Fibroblast of mammary gland (primary cell): ENCODE results near the gene KIF7.

Experiments used
- DNase-seq: peaks from one replicate; pipeline ENCODE4 v3.0.0-alpha.2; 2010; ENCODE audit warnings: low read depth
- H3K4me3 ChIP-seq: 2 replicates; pipeline ENCODE4 v1.5.1; 2011; ENCODE audit warnings: low read depth, mild to moderate bottlenecking, low read length, moderate library complexity; ENCODE audit not compliant: control insufficient read depth
- TF ChIP-seq, protein P1 (sequence below): conservative IDR thresholded peaks from 2 replicates; pipeline ENCODE4 v1.5.1; 2011; ENCODE audit warnings: low read depth, low read length, inconsistent platforms; ENCODE audit not compliant: control insufficient read depth, insufficient read depth

Gene KIF7

DNA sequence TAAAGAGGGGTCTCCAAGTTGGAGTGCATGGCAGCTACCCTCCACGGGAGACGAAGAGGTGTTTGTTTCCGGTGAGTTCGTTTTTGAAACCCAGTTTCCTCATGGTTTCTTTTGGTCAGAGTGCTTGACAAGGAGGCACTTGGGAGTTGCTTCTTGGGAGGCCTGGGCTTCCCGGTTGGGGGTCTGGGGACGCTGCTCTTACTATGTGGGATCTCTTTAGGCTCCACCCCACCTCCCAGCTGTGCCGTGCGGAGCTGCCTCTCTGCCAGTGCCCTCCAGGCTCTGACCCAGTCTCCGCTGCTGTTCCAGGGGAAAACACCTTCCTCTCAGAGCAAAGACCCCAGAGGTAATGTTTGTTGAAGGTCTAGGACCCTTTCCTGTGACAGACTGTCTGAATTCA, 29.6 kb downstream of the KIF7 start:
- H3K4me3 ChIP-seq, result no peak overlapping the region
- TF ChIP-seq, protein P1, sequence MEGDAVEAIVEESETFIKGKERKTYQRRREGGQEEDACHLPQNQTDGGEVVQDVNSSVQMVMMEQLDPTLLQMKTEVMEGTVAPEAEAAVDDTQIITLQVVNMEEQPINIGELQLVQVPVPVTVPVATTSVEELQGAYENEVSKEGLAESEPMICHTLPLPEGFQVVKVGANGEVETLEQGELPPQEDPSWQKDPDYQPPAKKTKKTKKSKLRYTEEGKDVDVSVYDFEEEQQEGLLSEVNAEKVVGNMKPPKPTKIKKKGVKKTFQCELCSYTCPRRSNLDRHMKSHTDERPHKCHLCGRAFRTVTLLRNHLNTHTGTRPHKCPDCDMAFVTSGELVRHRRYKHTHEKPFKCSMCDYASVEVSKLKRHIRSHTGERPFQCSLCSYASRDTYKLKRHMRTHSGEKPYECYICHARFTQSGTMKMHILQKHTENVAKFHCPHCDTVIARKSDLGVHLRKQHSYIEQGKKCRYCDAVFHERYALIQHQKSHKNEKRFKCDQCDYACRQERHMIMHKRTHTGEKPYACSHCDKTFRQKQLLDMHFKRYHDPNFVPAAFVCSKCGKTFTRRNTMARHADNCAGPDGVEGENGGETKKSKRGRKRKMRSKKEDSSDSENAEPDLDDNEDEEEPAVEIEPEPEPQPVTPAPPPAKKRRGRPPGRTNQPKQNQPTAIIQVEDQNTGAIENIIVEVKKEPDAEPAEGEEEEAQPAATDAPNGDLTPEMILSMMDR, result no peak
- no peak for DNase-seq

DNA sequence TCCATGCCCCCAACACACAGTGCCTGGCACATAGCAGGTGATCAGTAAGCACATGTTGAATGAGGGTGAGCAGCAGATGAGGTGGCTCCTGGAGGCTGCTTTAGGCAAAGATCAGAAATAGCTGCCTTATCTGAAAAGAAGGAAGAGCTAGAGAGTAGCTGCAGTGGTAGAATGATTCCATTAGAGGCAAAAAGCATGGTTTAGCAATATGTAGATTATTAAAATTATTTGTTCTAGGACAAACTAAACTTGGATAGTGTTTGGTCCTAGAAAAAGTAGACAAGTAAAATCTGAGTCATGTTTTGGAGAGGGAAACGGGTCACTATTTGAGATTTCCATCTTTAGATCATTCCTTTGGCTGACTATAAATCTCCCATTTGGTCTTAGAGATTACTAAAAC, 32.1 kb downstream of the KIF7 start:
- H3K4me3 ChIP-seq, result no peak overlapping the region
- TF ChIP-seq, protein P1, result no peak
- DNase-seq, result no peak

DNA sequence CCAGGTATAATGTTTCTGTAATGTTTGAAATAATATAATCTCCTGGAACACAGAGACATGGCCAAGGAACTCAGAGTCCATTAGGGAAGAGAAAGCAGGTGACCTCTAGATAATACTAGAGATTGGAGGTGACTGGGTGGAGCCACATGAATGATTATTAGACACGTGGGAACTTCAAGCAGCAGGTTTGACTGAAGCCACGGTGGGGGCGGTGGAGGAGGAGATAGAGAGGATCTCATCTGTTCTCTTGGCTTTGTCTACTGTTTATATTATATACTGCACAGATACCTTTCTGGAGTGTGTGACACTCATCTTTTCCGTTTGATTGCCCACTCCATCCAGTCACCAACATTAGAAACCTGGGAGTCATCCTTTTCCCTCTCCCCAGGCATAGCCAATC, 33.7 kb downstream of the KIF7 start:
- no peak overlapping the region for H3K4me3 ChIP-seq
- TF ChIP-seq, protein P1, result no peak
- DNase-seq, result no peak

DNA sequence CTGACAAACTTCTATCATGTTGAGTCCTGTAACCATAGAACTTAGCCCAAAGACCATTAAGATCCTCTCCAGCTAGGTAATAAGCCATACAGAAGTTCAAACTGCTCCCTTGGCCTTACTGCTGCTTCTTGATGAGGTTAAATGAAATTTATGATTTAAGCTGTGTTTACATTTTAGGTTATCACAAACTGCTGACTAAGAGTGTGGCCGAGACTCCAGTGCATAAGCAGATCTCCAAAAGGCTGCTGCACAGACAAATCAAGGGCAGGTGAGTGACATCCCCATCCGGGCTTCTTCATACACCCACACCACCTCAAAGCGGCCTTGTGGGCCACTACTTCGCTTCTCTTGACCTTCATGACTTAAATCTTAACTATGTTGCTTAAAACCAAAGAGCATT, 39.0 kb downstream of the KIF7 start:
- no peak overlapping the region for H3K4me3 ChIP-seq
- TF ChIP-seq, protein P1, result no peak
- no peak for DNase-seq

DNA sequence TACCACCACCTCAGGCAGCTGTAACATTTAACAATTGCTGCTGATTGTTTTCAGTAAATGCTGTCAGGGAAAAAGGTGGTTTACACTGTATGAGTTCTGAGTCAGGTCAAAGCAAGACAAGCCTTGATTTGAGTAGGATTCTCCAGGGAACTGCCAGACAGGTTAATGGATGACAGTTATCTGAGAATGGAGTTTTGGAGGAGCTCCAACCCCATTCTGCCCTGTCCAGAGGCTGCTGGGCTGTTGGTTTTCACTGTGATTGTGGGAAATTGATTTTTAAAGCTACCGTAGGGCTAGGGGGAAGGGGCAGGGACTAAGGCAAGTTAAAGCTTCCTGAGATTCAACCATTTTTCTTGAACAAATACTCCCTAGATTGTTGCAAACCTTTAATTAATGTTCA, 40.1 kb downstream of the KIF7 start:
- TF ChIP-seq, protein P1, result no peak
- no peak for DNase-seq
- no peak overlapping the region for H3K4me3 ChIP-seq

DNA sequence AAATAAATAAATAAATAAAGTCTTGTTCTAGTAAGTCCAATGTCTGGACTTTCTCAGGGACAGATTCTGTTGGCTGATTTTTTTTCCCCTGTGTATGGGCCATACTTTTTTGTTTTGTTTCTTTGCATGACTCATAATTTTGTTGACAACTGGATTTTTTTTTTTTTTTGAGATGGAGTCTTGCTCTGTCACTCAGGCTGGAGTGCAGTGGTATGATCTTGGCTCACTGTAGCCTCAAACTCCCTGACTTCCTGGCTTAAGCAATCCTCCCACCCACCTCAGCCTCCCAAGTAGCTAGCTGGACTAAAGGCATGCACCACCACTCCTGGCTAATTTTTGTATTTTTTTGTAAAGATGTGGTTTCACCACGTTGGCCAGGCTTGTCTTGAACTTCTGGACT, 41.1 kb downstream of the KIF7 start:
- TF ChIP-seq, protein P1, result no peak
- DNase-seq, result peak; percentile 47
- no peak overlapping the region for H3K4me3 ChIP-seq

DNA sequence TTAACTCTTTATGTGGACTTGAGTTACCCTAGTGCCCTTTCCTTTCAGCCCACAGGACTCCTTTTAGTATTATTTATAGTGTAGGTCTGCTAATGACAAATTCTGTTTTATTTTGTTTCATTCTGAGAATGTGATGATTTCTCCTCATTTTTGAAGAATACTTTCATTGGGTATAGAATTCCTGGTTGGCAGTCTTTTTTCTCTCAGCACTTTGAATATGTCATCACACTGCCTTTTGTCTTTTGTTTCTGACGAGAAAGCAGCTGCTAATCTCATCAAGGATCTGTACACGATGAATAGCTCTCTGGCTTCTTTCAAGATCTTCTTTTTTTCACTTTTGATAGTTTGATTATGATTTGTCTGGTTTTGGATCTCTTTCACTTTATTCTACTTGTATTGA, 42.2 kb downstream of the KIF7 start:
- TF ChIP-seq, protein P1, result no peak
- DNase-seq, result no peak
- no peak overlapping the region for H3K4me3 ChIP-seq
